Astrocyte of the hippocampus (primary cell): ENCODE measurements around the gene TAF11L13.

ENCODE experiments used
- DNase-seq: peaks from one replicate; pipeline ENCODE4 v3.0.0; 2011; ENCODE audit warnings: low read depth, low spot score

TAF11L13 gene

GRCh38 chr5:17679597-17680203, 47.8 kb downstream of the TAF11L13 start:
- DNase-seq: peak; percentile 19

DNA sequence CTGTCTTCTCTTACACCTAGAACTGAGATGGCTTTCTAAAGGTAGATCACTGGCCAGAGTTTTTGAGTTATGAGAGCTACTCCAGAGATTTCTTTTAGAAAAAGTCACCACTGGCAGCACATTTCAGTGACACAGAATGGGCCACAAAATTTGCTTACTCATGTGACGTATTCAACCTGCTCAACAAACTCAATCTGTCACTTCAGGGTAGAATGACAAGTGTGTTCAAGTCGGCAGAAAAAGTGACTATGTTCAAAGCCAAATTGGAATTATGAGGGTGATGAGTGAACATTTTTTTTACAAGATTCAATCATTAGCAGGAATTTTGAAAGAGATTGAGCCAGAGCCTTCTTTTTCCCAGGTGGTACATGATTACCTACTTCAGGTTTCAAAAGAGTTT, 48.8 kb downstream of the TAF11L13 start:
- DNase-seq: no peak
